Endothelial cell of umbilical vein (primary cell): ENCODE measurements around the gene WWC1. TPM values are rescaled to one million over a fixed set of nuclear protein-coding genes. Genes with fewer than 3 reads are reported as not detected.

Experiments used
- BruUV-seq: library from RNA; stranded (reverse); fragments of 400-500 nt; replicated peaks from 2 replicates; lab custom pipeline; 2021; lab: Mats Ljungman, UMichigan
- CTCF ChIA-PET: fragments of 300-600, 350-600 bp; sonication (Branson Sonifier 250); formaldehyde crosslinking; loops from one replicate; lab custom pipeline; 2021; ENCODE audit warnings: antibody characterized with exemption, inconsistent platforms; lab: Charles Lee
- POLR2A ChIA-PET: fragments of 300-600, 350-600 bp; sonication (Branson Sonifier 250); formaldehyde crosslinking; loops from one replicate; lab custom pipeline; 2021; ENCODE audit warnings: antibody characterized with exemption, inconsistent platforms; lab: Charles Lee
- DNase-seq: peaks from one replicate; pipeline ENCODE4 v3.0.0-alpha.2; 2011; ENCODE audit warnings: low read depth, low spot score
- FAIRE-seq: peaks from 2 replicates; lab custom pipeline; 2011; peaks lifted over from hg19 to GRCh38; lab: Jason Lieb, UNC
- H2AFZ ChIP-seq: 2 replicates; pipeline ENCODE4 v1.6.0; 2012; ENCODE audit warnings: low read depth, low read length, control low read depth, inconsistent platforms
- H3K27ac ChIP-seq: 2 replicates; pipeline ENCODE4 v1.5.1; 2011; ENCODE audit warnings: low read depth, mild to moderate bottlenecking, control low read depth, low read length, moderate library complexity; ENCODE audit not compliant: insufficient read depth
- H3K27me3 ChIP-seq, 2 experiments: 2 replicates each; pipeline versions ENCODE4 v1.6.0 to v1.6.1; 2011; ENCODE audit warnings: low read length in 2 of 2, mixed read lengths in 1 of 2; ENCODE audit not compliant: control insufficient read depth in 2 of 2, insufficient read depth in 2 of 2
- H3K36me3 ChIP-seq, 2 experiments: 2 replicates in 1 of 2; 3 replicates in 1 of 2; pipeline ENCODE4 v1.5.1; 2011; ENCODE audit warnings: low read length in 2 of 2, mild to moderate bottlenecking in 1 of 2, moderate library complexity in 1 of 2; ENCODE audit not compliant: control insufficient read depth in 2 of 2, insufficient read depth in 2 of 2; ENCODE audit errors: extremely low read depth in 1 of 2
- H3K4me1 ChIP-seq: 3 replicates; pipeline ENCODE4 v1.5.1; 2011; ENCODE audit warnings: mild to moderate bottlenecking, low read length; ENCODE audit not compliant: control insufficient read depth, insufficient read depth; ENCODE audit errors: extremely low read depth
- H3K4me2 ChIP-seq: 2 replicates; pipeline ENCODE4 v1.6.1; 2011; ENCODE audit warnings: low read length, control low read depth, mixed read lengths; ENCODE audit not compliant: insufficient read depth
- H3K4me3 ChIP-seq, 3 experiments: fragments of 200-600 bp in 1 of 3; sonication (generic), shearing (Covaris generic) in 1 of 3; replicated peaks in 1 of 3; 2 replicates each; pipeline ENCODE4 v1.5.1; 2011 to 2016; ENCODE audit warnings: control low read depth in 3 of 3, low read length in 3 of 3, mild to moderate bottlenecking in 2 of 3, inconsistent platforms in 1 of 3, low read depth in 1 of 3, moderate library complexity in 1 of 3; ENCODE audit not compliant: insufficient read depth in 1 of 3
- H3K79me2 ChIP-seq: 2 replicates; pipeline ENCODE4 v1.6.0; 2012; ENCODE audit warnings: low read length, inconsistent platforms; ENCODE audit not compliant: control insufficient read depth, insufficient read depth
- H3K9ac ChIP-seq: replicated peaks from 2 replicates; pipeline ENCODE3; 2011; ENCODE audit warnings: low read length, control low read depth; ENCODE audit not compliant: insufficient read depth; ENCODE audit errors: extremely low read depth
- H3K9me1 ChIP-seq: replicated peaks from 3 replicates; pipeline ENCODE4 v1.6.0; 2011; ENCODE audit warnings: mild to moderate bottlenecking, low read length; ENCODE audit not compliant: control insufficient read depth, insufficient read depth; ENCODE audit errors: extremely low read depth
- H3K9me3 ChIP-seq: replicated peaks from 2 replicates; pipeline ENCODE4 v1.5.1; 2012; ENCODE audit warnings: low read length, inconsistent platforms; ENCODE audit not compliant: control insufficient read depth, insufficient read depth
- H4K20me1 ChIP-seq: replicated peaks from 2 replicates; pipeline ENCODE3; 2011; ENCODE audit warnings: mild to moderate bottlenecking, low read length; ENCODE audit not compliant: control insufficient read depth, insufficient read depth; ENCODE audit errors: extremely low read depth
- EZH2 ChIP-seq: IDR thresholded peaks from 2 replicates; pipeline ENCODE4 v1.6.1; 2012; ENCODE audit warnings: borderline replicate concordance, low read depth, mild to moderate bottlenecking, moderate library complexity, low read length, inconsistent platforms; ENCODE audit not compliant: severe bottlenecking
- GATA2 ChIP-seq: IDR thresholded peaks from 2 replicates; pipeline ENCODE4 v1.7.0; 2011; ENCODE audit warnings: low read depth, mild to moderate bottlenecking, moderate library complexity, mixed read lengths, low read length; ENCODE audit not compliant: insufficient read length, insufficient read depth
- JUN ChIP-seq: IDR thresholded peaks from 2 replicates; pipeline ENCODE4 v1.6.1; 2011; ENCODE audit warnings: borderline replicate concordance, low read depth; ENCODE audit not compliant: insufficient read length, insufficient read depth
- POLR2A ChIP-seq: IDR thresholded peaks from 2 replicates; pipeline ENCODE4 v1.6.1; 2012; ENCODE audit warnings: low read depth, mild to moderate bottlenecking, control low read depth, low read length
- POLR2AphosphoS5 ChIP-seq: IDR thresholded peaks from 2 replicates; pipeline ENCODE4 v1.6.1; 2012; ENCODE audit warnings: low read depth, mild to moderate bottlenecking, control low read depth, low read length, moderate library complexity; ENCODE audit not compliant: insufficient read depth
- dilution Hi-C: fragments of 300-500 bp; cut with MboI; formaldehyde crosslinking; loops from one replicate; pipeline ENCODE4 v1.15.0; 2019; ENCODE audit warnings: low sequenced_read_pairs; ENCODE audit not compliant: extremely low pct_ligation_motif_present
- intact Hi-C: fragments of 100-400 bp; cut with micrococcal nuclease; formaldehyde crosslinking; loops from one replicate; pipeline ENCODE4 v1.10.0; 2022
- polyA plus RNA-seq, 4 experiments: library from polyadenylated mRNA; depleted of rRNA in 3 of 4; stranded (reverse) in 3 of 4; unstranded in 1 of 4; fragments of >200 nt; gene quantifications; 2 replicates each; pipeline versions ENCODE4 v1.2.1 to v1.2.3, GENCODE V29; 2011 to 2012; ENCODE audit warnings: missing spikeins in 1 of 4
- total RNA-seq: library from RNA; stranded (reverse); gene quantifications from 2 replicates; pipeline ENCODE4 v1.2.3, GENCODE V29; 2021
- TF ChIP-seq, protein P1 (sequence below), 2 donors: IDR thresholded peaks; 1 replicate in 1 of 2; 2 replicates in 1 of 2; pipeline ENCODE4 v1.5.1; 2011; ENCODE audit warnings: low read length in 2 of 2, mild to moderate bottlenecking in 2 of 2, moderate library complexity in 2 of 2, control low read depth in 1 of 2, inconsistent platforms in 1 of 2, low read depth in 1 of 2; ENCODE audit not compliant: insufficient read depth in 1 of 2; ENCODE audit errors: extremely low read depth in 1 of 2
- TF ChIP-seq, protein P2 (sequence below): IDR thresholded peaks from 2 replicates; pipeline ENCODE4 v1.6.1; 2011; ENCODE audit not compliant: insufficient read depth, insufficient read length

Gene WWC1
- total and polyA plus RNA-seq, 2 donors (not counting 3 experiments of a cell fraction or from before 2014, with no cell fraction given), result 0.03 to 0.91 TPM

DNA sequence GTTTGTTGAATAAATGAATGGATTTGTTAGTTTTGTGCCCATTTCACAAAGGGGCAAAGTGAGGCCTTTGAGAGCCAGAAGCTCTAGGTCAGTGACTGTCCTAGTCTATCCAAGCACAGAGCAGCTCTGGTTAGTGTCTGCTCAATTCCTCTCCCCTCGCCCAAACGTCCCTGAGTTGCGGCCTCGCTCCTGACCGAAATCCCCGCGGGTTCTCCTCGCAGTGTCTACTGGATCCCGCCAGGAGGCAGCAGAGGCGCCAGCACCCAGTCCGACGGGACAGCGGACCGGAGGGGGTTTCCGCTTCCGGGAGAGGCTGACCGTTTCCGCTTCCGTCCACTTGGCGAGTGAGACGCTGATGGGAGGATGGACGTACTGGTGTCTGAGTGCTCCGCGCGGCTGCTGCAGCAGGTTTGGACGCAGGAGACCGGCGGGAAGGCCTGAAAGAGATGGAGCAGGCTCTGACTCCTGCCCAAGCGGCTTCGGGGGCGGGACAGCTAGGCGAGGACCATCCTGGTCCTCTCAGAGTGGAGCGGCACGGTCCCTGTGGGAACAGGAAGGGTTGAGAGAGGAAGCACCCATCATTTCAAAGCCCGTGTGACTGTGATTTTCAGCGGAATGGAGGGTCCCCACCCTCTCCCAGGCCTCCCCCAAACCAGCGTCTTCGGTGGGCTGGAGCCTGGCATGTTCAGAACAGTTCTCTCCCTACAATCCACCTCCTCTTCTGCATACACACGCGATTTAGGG lies 194.9 kb downstream of the WWC1 start, which contains the start of gene RARS1:
RARS1 (plus strand) TSS at position 336 of the 744 bp plus-strand sequence; CDS start at position 364, 28 bp downstream.
- peak within 1 kb of the TSS; percentile 75 for H2AFZ ChIP-seq
- H3K79me2 ChIP-seq, result peaks cover 15% of the 10 kb centered on the region
- FAIRE-seq (peak; percentile 85), DNase-seq (peak; percentile 94)
- BruUV-seq, result TSS peak; percentile 71
- TF ChIP-seq JUN (no peak), POLR2A (peak; percentile 94), POLR2AphosphoS5 (peak; percentile 93), EZH2 (no peak), GATA2 (no peak)
- TF ChIP-seq, protein P1, sequence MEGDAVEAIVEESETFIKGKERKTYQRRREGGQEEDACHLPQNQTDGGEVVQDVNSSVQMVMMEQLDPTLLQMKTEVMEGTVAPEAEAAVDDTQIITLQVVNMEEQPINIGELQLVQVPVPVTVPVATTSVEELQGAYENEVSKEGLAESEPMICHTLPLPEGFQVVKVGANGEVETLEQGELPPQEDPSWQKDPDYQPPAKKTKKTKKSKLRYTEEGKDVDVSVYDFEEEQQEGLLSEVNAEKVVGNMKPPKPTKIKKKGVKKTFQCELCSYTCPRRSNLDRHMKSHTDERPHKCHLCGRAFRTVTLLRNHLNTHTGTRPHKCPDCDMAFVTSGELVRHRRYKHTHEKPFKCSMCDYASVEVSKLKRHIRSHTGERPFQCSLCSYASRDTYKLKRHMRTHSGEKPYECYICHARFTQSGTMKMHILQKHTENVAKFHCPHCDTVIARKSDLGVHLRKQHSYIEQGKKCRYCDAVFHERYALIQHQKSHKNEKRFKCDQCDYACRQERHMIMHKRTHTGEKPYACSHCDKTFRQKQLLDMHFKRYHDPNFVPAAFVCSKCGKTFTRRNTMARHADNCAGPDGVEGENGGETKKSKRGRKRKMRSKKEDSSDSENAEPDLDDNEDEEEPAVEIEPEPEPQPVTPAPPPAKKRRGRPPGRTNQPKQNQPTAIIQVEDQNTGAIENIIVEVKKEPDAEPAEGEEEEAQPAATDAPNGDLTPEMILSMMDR (IDR thresholded peaks at IDR 0.05; ENCODE audit: extremely low read depth in 1 of 2, insufficient read depth in 1 of 2, low read depth in 1 of 2, low read length in 2 of 2), result peak; percentile 97 to 98
- TF ChIP-seq, protein P2, sequence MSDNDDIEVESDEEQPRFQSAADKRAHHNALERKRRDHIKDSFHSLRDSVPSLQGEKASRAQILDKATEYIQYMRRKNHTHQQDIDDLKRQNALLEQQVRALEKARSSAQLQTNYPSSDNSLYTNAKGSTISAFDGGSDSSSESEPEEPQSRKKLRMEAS, result no peak
- H3K9ac ChIP-seq, result peak within 1 kb of the TSS; percentile 67
- ChIA-PET CTCF (no interaction called here), POLR2A (interaction anchor here (1.1 kb wide), 1 partner anchor 94 kb away, joined by 4 read pairs; no protein-coding TSS in a partner anchor)
- peak within 1 kb of the TSS; percentile 74 for H3K4me2 ChIP-seq
- peaks cover 6% of the 10 kb centered on the region for H3K4me1 ChIP-seq
- no peaks in the 10 kb centered on the region for H3K9me1 ChIP-seq
- intact Hi-C loops (loop anchor here (1.0 to 10.0 kb wide), 4 partner anchors 76 to 1098 kb away; partner anchors contain the start of genes PANK3 and SPDL1), dilution Hi-C loops (no loop called here)
- H3K27me3 ChIP-seq, result no peaks in the 10 kb centered on the region
- peak within 1 kb of the TSS; percentile 62 to 98 (median 82) for H3K4me3 ChIP-seq
- H4K20me1 ChIP-seq, result no peaks in the 10 kb centered on the region
- H3K27ac ChIP-seq, result peak within 1 kb of the TSS; percentile 4
- H3K36me3 ChIP-seq, result peaks cover 0 to 6% of the 10 kb centered on the region in 2 experiments
- no peaks in the 10 kb centered on the region for H3K9me3 ChIP-seq
